HG02763 (cell line): ENCODE measurements around the gene STK40.

ENCODE experiments used
- ATAC-seq: cut with Tn5 transposase; IDR thresholded peaks from one replicate; pipeline ENCODE4 v1.9.1; 2021; ENCODE audit warnings: mild to moderate bottlenecking, moderate library complexity; ENCODE audit not compliant: unreplicated experiment

STK40 gene

DNA sequence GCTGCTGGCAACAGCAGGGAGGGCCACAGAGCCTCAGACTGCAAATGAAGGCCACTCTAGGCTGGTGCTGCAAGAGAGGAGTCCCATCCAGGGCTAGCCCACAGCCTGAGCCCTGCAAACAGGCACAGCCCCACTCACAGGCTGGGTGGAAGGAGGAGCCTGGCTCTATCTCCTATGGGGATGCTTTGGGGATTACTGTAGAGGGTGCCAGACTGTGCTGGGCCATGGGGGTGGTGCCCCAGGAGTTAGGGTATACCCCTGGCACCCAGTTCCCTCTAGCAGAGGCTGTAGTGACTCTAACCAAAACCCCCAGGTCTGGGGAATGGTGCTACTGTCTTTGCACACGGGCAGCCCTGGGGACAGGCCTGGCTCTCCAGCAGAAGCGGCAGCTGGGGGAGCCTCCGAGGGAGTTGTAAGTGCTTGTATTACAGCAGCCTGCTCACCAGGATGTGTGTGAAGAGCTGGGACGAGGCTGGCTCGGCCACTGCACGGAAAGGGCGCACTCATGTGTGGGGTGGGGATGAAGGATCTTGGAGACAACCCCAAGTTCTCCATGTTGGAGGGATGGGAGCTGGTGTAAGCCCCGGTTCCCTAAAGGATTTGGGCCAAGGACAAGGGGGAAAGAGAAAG, 38.9 kb downstream of the STK40 start:
- ATAC-seq: no peak

DNA sequence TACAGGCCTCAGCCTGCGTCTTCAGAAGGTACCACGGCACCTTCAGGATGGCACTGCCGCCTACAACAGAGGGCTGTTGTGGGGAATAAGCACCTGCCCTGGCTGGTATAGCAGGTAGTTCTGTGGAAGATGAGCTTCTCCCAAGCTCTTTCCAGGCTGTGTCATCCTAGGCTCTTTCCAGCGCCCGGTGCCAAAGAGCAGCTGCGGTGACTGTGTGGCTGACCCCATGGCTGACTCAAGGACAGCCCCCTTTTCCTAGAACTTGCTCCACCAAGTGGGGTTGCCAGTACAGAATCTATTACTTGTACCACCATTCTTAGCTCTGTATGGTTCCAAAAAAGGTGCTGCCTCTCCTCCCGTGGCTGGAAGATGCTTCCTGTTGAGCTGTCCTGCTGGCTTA, 40.4 kb downstream of the STK40 start:
- ATAC-seq: no peak

DNA sequence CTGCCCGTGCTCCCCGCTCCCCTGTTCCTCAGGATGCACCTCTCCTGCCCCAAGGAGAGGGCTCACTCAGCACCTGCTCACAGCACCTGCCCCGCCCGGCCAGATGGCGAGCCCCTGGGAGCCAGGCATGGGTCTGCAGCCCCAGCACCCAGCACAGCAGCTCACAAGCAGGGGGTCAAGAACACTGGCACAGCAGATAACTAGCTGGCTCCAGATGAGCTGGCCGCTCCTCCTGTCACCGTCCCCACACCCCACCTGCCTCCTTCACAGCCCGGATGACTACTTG, 41.4 kb downstream of the STK40 start:
- ATAC-seq: no peak

DNA sequence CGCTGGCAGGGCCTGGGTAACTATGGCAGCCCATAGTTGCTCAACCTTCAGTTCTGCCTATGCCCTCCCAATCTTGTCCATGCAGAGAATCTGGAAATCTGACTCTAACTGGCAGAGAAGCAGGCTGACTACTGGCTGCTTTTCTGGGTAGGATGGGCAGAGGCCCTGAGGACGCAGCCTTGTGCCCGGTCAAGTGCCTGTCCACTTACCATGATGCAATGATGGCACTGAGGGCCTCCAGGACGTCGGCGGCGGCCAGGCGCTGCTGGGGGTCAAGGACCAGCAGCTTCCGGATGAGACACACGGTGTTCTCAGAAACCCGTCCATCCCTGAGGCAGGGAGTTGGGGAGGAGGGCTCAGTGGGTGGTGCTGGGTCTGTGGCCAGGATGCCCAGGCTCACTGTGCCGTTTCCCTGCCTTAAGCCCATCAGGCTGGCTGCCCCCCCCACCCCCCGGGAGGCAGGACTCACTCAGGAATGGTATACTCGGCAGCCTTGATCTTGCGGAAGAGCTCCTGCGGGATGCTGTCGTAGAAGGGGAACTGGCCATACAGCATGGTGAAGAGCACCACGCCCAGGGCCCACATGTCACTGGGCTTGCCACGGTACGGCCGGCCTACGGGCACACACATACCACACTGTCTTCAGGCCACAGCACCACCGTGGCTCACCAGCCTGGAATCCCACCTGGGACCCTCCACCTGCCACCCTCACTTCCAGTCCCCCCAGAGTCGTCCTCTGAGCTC, 41.9 kb downstream of the STK40 start:
- no peak for ATAC-seq

DNA sequence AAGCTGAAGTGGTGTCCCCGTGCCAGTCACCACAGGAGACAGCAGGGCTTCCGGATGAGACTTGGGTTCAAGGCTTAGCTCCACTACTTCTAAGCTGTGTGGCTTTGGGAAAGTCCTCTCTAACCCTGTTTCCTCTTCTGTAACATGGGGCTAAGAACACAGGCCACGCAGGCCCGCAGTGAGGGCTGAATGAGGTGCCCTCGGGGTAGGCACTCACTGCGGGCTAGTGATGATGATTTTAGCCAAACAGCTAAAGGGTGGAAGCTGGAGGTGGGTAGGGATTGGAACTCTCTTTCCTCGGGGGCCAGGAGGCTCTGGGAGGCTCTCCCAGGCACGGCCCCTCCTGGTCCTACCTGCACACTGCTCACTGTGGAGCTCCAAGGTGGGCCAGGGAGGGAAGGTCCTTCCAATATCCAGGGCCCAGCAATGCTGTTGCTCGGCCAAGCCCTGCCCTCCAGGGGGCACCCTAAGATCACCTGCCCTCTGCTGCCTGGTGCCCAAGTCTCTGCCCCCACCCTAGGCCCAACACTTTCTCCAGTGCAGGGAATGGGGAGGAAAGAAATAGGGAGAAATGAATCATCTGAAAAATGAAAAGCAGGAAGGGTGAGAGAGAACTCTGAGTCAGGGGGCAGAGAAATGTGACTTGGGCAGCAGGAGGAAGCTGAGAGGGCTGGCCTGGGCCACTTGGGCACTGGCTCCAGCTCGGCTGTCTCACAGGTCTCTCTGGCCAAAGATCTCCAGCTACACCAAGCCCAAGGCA, 43.1 kb downstream of the STK40 start:
- ATAC-seq: no peak

DNA sequence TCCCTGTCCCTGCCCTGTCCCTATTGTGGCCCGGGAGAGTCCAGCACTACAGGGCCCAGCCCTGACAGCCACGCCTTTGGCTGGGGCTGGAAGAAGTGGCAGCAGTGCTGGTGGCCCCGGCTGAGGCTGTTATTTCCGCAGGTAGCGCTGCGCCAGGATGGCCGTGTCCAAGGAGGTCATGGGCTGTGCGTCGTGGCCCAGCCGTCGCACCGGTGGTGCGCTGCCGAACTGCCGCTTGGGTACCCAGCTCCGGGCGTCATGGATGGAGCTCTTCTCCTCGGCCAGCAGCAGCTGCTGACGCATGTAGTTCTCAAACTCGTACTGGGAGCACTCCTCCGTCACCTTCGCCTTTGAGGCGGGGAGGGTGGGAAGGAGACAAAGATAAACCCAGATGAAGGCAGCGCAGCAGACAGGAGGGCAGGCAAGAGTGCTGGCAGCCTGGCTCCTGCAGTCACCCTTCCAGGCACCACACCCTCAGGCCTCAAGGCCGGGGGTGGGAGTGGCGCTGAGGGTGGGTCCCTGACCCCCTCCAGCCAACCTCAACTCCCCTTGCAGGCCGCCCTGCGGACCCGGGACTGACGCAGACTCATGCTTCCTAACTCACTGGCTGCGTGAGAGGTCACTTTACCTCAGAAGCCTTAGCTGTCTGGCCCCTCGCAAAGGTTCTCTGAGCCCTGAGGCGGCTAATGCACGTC, 44.0 kb downstream of the STK40 start:
- no peak for ATAC-seq

DNA sequence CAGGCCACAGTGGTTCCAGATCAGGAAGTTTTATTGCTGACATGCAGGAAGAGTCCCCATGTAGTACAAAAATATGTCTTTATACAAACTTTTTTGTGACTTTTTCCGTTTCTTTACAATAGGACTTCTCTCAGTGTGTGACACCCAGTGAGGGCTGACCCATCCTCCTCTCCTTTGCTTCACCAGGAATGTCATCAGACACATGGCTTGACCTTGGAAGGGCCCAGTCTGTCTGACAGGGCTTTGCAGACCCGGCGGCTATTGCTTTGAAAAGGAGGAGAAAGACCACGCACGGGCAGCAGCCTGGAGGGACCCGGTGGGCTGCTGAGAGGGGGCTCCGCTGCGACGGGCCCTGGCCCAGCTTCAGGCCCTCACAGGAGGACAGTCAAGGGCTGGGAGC, 46.1 kb downstream of the STK40 start:
- ATAC-seq: no peak

DNA sequence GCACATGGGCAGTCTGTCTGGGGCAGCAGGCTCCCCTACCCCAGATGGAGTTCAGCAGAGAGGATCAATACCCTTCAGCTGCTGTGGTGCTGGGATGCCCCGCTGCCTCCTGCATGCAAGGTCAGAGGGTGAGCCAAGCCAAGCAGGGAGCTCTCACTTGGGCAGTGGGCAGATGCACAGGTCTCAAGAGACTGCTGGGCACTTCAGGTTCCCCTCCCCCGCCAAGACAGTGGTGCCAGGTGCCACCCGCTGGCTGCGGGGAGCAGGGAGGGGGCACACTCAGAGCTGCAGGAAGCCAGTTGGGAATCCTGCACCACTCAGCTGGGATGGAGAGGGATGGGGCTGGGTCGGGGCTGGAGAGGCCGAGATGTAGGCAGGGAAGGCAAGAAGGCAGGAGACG, 46.5 kb downstream of the STK40 start:
- ATAC-seq: no peak

DNA sequence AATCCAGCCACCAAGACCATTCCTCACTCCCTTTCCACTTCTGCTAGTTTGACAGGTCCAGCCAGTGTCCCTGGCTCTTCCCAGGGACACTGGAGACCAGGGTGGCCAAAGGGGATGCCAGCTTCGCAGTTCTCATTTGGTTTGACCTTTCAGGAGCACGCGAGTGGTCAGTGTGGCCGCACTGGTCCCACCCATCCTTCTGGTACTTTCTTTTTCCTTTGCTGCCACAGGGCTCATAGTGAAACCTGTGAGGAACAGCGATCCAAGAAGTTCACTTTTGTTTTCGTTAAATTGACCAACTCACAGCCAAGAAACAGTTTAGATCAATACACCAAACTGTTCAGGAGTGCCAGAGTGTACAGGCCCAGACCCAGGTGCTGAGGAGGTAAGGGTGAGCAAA, 47.9 kb downstream of the STK40 start:
- ATAC-seq: no peak

DNA sequence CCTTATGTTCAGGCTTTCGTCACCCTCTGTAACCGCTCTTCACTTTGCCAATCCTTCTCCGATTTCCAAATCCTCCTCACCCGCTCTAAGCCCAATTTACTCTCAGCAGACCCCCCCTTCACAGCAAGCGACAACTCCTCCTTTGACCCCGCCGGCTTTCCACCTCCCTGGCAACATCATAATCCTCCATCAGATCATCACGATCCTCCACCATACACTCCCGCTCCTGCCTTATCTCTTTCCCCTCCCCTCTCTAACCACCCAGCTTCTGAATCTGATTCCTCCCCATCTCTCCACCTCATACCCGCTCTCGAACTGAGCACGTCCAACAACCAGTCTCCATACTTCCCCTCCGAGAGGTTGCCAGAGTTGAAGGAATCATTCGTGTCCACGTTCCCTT, 54.8 kb downstream of the STK40 start:
- ATAC-seq: no peak

DNA sequence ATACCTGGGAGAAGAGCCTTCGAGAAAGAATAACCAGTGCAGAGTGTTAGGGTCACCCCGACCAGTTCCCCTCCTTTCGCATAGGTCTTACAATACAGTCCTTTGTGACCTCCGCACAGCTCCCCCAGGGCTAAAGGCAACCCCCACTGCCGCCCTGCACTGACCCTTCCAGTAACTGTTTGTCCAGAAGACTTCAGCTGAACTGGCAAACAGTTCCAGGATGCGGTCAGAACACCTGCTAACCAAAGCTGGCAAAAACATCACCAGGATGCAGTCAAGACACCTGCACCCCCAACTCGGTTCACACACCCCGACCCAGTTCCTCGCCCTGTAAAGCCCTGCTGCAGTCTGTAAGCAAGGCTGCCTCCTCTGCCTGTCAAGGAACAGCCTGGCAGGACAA, 55.9 kb downstream of the STK40 start:
- no peak for ATAC-seq

DNA sequence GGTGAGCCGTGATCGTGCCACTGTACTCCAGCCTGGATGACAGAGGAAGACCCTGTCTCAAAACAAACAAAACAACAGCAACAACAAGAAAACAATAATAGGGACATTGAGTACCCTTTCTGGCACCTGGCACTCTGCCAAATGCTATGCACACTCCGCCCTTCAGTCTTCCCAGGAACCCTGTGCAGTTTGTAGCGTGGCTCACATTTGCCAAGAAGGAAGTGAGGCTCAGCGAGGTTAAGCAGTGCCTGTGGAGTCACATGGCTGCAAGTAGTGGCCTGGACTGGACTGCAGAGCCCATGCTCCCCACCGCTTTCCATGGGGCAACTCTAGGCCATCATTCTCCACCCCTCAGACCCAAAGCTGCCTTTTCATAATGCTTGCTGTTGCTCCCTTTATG, 57.0 kb downstream of the STK40 start:
- no peak for ATAC-seq

DNA sequence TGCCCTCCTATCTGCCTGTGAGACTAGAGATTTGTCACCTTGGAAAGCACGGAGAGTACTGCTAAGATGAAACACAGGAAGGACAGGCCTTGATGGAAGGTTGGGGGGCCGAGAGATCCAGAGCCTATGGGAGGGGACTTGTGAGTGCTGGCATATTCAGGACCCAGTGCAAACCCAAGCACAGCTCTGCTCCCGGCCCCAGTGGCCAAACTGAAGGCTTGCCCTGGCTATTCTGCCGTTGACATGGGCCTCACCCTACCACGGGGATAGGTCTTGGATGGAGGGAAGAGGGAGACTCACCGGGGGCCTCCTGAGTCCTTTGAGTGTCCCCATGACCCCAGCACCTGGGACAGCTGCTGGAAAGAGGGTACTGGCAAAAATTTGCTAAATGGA, 57.6 kb downstream of the STK40 start:
- ATAC-seq: no peak

DNA sequence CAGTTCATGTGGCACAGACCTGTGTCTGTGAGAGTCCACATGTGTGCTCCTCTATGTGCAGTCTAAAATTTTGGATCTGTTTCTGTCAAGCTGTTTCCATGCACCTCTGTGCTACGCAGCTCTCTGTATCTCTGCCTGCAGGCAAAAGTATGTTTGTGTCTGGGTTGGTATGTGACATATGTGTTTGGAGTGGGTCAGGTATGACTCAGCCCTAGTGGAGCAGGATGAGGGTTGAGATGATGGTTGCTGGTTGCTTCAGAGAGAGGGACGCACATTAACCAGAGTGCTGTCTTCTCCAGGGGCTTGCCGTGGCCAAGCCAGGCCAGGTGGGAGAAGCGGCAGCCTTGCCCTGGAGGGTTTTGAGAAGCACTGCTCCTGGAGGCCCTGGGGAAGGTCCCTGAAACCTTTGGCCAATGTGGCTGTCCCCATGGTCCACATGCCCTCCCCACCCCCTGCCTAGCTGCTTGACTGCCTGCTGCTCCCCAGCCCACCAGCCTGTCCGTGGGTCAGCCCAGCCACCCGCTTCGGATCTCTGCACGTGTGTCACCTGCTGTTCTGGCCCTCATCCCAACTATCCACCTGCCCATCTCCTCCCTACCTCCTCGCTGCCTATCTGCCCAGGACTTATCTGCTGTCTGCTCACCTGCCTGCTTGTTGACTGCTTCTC, 58.2 kb downstream of the STK40 start:
- ATAC-seq: no peak

DNA sequence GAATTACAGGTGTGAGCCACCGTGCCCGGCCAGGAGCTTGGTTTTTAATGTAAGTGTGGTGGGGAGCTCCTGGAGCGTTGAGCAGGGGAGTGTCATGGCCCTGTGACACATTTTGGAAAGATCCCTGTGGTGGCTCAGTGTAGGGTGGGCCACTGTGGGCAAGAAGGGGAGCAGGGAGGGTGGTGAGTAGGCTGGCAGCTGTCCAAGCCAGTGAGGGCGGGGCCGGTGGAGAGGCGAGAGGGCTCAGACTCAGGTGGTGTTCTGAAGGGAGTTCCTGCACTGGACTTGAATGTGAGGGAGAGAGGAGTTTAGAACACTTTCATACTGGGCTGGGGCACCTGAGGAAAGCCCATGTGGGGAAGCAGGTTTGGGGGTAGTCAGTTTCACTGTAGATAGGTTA, 59.2 kb downstream of the STK40 start:
- no peak for ATAC-seq

DNA sequence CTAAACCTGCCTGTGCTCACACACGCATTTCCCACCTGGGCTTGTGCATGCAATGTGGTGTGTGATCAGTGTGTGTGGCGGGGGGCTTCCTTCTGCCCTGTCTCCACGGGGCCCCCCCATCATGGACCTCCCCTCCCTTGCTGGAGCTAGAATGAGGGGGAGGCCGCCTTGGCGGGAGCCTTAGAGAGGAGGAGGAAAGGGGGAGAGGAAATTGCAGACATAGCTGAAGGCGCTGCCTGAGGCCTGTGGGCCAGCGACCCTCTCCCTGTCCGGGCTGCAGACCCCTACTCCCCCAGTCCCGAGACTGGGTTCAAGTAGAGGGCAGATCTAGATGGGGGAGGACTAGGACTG, 61.4 kb downstream of the STK40 start:
- no peak for ATAC-seq

DNA sequence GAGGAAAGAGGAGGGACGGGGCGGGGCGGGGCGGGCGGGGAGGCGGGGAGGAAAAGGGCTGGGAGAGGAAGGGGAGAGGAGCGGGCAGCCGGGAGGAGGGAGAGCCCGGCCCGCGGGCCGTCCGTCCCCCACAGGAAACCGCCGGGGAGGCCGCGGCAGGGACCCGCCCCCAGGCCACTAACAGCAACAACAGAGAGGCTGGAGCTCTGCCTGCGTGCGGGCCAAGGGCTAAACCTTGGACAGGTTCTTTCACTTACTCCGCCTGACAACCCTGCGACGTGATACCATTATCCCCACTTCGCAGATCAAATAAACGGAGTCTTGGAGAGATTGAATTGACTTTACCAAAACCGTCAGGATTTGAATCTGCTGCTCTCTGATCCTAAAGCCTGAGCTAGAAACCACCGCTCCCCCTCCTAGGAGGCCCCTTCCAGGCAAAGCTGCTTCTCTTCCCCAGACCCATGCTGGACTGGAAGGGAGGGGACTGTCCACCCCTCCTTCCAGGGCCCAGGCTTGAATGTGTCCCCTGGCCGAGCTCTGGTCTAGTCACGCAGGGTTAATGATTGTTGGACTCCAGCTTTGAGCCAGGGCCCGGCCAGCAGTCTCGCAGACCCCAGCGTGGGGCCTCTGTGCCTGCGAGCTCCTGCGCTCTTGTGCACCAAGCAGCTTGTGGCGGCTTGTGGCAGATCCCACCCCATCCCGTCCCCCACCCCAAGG, 61.9 kb downstream of the STK40 start, which contains the start of gene EVA1B:
Gene EVA1B, minus strand, starts transcription at position 10 of the 717 bp plus-strand sequence. CDS start 608 bp downstream, outside the sequence.
- ATAC-seq: no peak

DNA sequence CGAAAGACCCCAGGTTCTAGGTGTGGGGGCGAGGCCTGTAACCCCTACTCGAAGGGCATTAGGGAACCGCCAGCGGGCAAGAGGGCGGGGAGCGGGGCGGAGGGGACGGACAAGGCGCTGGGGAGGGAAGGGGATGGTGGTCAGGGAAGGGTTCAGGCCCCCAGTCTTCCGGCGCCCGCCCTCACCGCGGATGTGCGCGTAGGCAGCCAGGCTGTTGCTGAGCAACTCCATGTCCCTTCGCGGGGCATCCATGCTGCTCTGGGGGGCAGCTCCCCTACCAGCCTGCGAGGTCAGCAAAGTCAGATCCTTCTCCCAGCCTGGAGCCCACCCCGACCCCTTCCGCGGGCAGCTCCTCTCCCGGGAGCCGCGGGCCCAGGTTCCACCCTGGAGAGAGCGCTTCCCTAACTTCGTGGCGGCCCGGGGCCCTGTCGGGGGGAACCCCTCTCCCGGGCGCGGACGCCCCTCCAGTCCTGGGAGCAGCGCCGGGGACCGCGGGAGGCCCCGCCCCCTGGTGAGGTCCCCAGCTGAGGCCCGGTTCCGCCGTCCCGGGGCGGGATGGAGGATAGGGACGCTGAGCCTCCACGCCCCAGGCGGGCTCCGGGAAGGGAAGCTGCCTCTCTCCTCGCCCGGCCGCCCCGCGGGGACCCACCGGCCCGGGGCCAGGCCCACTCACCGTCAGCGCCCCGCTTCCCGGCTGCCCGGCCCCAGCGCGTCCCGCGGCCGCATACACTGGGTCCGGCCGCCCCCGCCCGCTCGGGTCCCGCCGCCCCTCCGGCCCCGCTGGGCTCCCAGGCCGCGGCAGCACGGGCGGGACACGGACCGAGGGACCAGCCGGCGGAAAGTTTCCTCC, 62.7 kb downstream of the STK40 start:
- no peak for ATAC-seq

DNA sequence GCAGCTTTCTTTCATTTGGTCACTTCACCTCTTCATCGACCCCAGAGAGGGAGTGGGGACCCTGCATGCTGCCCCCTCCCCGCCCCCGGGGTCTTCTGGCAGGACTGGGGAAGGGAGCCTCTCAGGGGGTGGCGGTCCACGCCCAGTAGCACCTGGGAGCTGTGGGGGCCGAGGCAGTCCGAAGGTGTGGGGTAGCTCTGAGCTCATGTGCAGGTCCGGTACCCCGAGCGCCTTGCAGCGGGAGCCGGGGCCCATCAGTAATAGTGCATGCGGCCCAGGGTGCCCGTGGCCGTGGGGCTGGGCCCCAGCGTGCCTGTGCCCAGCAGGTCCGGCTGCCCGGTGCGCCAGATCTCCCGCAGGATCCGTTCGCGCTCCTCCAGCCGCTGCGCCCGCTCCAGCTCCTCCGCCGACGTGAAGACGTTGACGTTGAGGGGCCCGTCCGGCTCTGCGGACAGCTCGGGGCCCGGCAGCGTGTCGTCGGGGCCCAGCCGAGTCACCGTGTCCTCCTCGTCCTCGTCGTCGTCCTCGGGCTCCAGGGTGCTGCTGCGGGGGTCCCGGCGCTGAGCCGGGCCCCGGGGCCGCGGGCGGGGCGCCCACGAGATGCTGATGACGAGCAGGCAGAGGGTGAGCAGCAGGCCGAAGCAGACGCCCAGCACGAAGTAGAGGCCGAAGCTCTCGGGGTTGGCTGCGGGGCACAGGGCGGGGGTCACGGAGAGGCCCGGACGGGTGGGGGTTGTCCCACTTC, 63.5 kb downstream of the STK40 start:
- no peak for ATAC-seq
